Measurements from ENCODE around the gene CYTH2.

- TF ChIP-seq, protein P1, sequence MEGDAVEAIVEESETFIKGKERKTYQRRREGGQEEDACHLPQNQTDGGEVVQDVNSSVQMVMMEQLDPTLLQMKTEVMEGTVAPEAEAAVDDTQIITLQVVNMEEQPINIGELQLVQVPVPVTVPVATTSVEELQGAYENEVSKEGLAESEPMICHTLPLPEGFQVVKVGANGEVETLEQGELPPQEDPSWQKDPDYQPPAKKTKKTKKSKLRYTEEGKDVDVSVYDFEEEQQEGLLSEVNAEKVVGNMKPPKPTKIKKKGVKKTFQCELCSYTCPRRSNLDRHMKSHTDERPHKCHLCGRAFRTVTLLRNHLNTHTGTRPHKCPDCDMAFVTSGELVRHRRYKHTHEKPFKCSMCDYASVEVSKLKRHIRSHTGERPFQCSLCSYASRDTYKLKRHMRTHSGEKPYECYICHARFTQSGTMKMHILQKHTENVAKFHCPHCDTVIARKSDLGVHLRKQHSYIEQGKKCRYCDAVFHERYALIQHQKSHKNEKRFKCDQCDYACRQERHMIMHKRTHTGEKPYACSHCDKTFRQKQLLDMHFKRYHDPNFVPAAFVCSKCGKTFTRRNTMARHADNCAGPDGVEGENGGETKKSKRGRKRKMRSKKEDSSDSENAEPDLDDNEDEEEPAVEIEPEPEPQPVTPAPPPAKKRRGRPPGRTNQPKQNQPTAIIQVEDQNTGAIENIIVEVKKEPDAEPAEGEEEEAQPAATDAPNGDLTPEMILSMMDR (IDR thresholded peaks at IDR 0.05), result no peak
- TF ChIP-seq POLR2A (IDR thresholded peaks at IDR 0.05), result no peak
Observed at GRCh38 chr19:48446579-48446978, 22.6 kb upstream of the CYTH2 start.
